HG02642 (cell line): ENCODE data around the gene SLC25A1.

Source experiments
- ATAC-seq: cut with Tn5 transposase; IDR thresholded peaks from one replicate; pipeline ENCODE4 v1.9.1; 2021; ENCODE audit warnings: mild to moderate bottlenecking; ENCODE audit not compliant: unreplicated experiment, poor library complexity

Gene SLC25A1

GRCh38 chr22:19126309-19127273, 51.9 kb downstream of the SLC25A1 start:
- no peak for ATAC-seq
